ENCODE measurements around the gene KCNIP4. TPM values are rescaled to one million over a fixed set of nuclear protein-coding genes. Genes with fewer than 3 reads are reported as not detected.

Gene KCNIP4
- total and polyA plus RNA-seq, 2 of the 4 experiments (the other 2 are of a cell fraction), result not detected

GRCh38 chr4:20889901-20890300 lies 1058.7 kb downstream of the KCNIP4 start:
- peaks cover 7% of the 10 kb centered on the region for H3K9me3 ChIP-seq (ENCODE audit: control insufficient read depth, insufficient read depth, low read length)
- no peak overlapping the region for H2BK120ac ChIP-seq (ENCODE audit: low read depth, low read length)
- intact Hi-C loops (cut with micrococcal nuclease) (no loop called here), in situ Hi-C loops (cut with MboI; ENCODE audit: low sequenced_read_pairs) (no loop called here), dilution Hi-C loops (cut with HindIII; ENCODE audit: low sequenced_read_pairs, unreplicated experiment) (no loop called here)
- H2AK5ac ChIP-seq (ENCODE audit: low read depth, low read length), result no peak overlapping the region
- no peak overlapping the region for H3K4ac ChIP-seq (ENCODE audit: low read depth, low read length)
- H2BK15ac ChIP-seq (ENCODE audit: low read depth, low read length), result no peak overlapping the region
- H3K18ac ChIP-seq (ENCODE audit: low read depth, low read length), result no peak overlapping the region
- DNase-seq (no peak), ATAC-seq (ENCODE audit: low read depth) (no peak)
- H3K4me2 ChIP-seq (ENCODE audit: low read depth, low read length), result no peak overlapping the region
- no peak overlapping the region for H3K27ac ChIP-seq (ENCODE audit: insufficient read depth, low read length)
- H3K36me3 ChIP-seq (ENCODE audit: control insufficient read depth, insufficient read depth, low read length), result no peaks in the 10 kb centered on the region
- TF ChIP-seq USF2 (IDR thresholded peaks at IDR 0.05; ENCODE audit: low read depth, low read length) (no peak), NFE2L2 (IDR thresholded peaks at IDR 0.05; ENCODE audit: low read depth, low read length) (no peak), FOS (IDR thresholded peaks at IDR 0.05; ENCODE audit: low read depth, low read length) (no peak), RAD21 (IDR thresholded peaks at IDR 0.05; ENCODE audit: low read length) (no peak), BHLHE40 (IDR thresholded peaks at IDR 0.05; ENCODE audit: low read depth, low read length) (no peak), CEBPB (IDR thresholded peaks at IDR 0.05; ENCODE audit: low read depth, low read length) (no peak), CTCF (conservative IDR thresholded peaks at IDR 0.05; ENCODE audit: low read depth, low read length) (no peak), MXI1 (IDR thresholded peaks at IDR 0.05; ENCODE audit: borderline replicate concordance, low read depth, low read length) (no peak), SMC3 (IDR thresholded peaks at IDR 0.05; ENCODE audit: low read depth, low read length) (no peak), RCOR1 (IDR thresholded peaks at IDR 0.05; ENCODE audit: insufficient replicate concordance, low read length) (no peak), POLR2A (IDR thresholded peaks at IDR 0.05; ENCODE audit: low read depth, low read length) (no peak), RFX5 (IDR thresholded peaks at IDR 0.05; ENCODE audit: low read depth, low read length) (no peak), MAFK (IDR thresholded peaks at IDR 0.05; ENCODE audit: low read depth, low read length) (no peak), MAZ (IDR thresholded peaks at IDR 0.05; ENCODE audit: borderline replicate concordance, low read depth, low read length) (no peak), ELK1 (IDR thresholded peaks at IDR 0.05; ENCODE audit: borderline replicate concordance, low read depth, low read length) (no peak), CHD1 (IDR thresholded peaks at IDR 0.05; ENCODE audit: low read depth, low read length) (no peak)
- no peak overlapping the region for H3K9ac ChIP-seq (ENCODE audit: low read depth, low read length)
- no peak overlapping the region for H4K91ac ChIP-seq (ENCODE audit: insufficient read depth, low read depth, low read length)
- H3K27me3 ChIP-seq (ENCODE audit: control insufficient read depth, insufficient read depth, low read length), result no peaks in the 10 kb centered on the region
- no peaks in the 10 kb centered on the region for H3K4me1 ChIP-seq (ENCODE audit: control insufficient read depth, insufficient read depth, low read length)
- WGBS, 2 experiments (ENCODE audit: extremely low coverage in 2 of 2, insufficient read length in 1 of 2), result no CpG with 5 or more reads among the region's 3 CpGs
- no peaks in the 10 kb centered on the region for H3K79me1 ChIP-seq (ENCODE audit: low read depth in 1 of 2, low read length in 2 of 2)
- H4K5ac ChIP-seq (ENCODE audit: low read depth, low read length), result no peak overlapping the region
- no peak overlapping the region for H3K23ac ChIP-seq (ENCODE audit: low read depth, low read length)
- H2AK9ac ChIP-seq (replicated peaks; ENCODE audit: low read depth, low read length, poor library complexity), result no peak overlapping the region
- no peak overlapping the region for H2BK20ac ChIP-seq (ENCODE audit: low read depth, low read length)
- no peak overlapping the region for H3K4me3 ChIP-seq (ENCODE audit: insufficient read depth, low read depth, low read length)
- no peaks in the 10 kb centered on the region for H4K20me1 ChIP-seq (ENCODE audit: insufficient read depth, low read length)
- H2AFZ ChIP-seq (replicated peaks; ENCODE audit: low read length, poor library complexity), result no peak overlapping the region
- no peaks in the 10 kb centered on the region for H3K9me1 ChIP-seq (ENCODE audit: insufficient read depth, low read length)
- no peak overlapping the region for H4K8ac ChIP-seq (ENCODE audit: low read depth in 2 of 2, low read length in 2 of 2)
- ChIA-PET POLR2A (ENCODE audit: unreplicated experiment) (no interaction called here), CTCF (no interaction called here)
- H3K14ac ChIP-seq (replicated peaks; ENCODE audit: low read depth, low read length), result no peak overlapping the region
- H2BK5ac ChIP-seq (ENCODE audit: low read depth, low read length, poor library complexity, severe bottlenecking), result no peak overlapping the region
- no TSS peak for BruUV-seq (replicated peaks)
- H3K56ac ChIP-seq (ENCODE audit: extremely low read depth, insufficient read depth, low read length), result no peak overlapping the region
